Chondrocyte (in vitro differentiated cells): ENCODE data around the gene IDS. TPM values are rescaled to one million over a fixed set of nuclear protein-coding genes. Genes with fewer than 3 reads are reported as not detected.
"Not testable (repeated sequence)": the region's sequence is repeated elsewhere in the genome, so short reads cannot be mapped to it uniquely, and the experiment has no call there.

Experiments used
- DNase-seq: peaks from one replicate; pipeline ENCODE4 v3.0.0; 2021; ENCODE audit warnings: mixed read lengths, low spot score
- H3K27ac Mint-ChIP-seq: one replicate; pipeline ENCODE4 v1.8.0; 2021; ENCODE audit warnings: mild to moderate bottlenecking, moderate library complexity, mixed read lengths; ENCODE audit not compliant: unreplicated experiment
- H3K27me3 Mint-ChIP-seq: 2 replicates; pipeline ENCODE4 v1.8.0; 2021; ENCODE audit warnings: low read depth, mixed read lengths
- H3K36me3 Mint-ChIP-seq: 2 replicates; pipeline ENCODE4 v1.8.0; 2021; ENCODE audit warnings: low read depth, mixed read lengths
- H3K4me1 Mint-ChIP-seq: 2 replicates; pipeline ENCODE4 v1.8.0; 2021; ENCODE audit warnings: low read depth, mild to moderate bottlenecking, mixed read lengths
- H3K4me3 Mint-ChIP-seq: one replicate; pipeline ENCODE4 v1.8.0; 2021; ENCODE audit warnings: mild to moderate bottlenecking, moderate library complexity, mixed read lengths; ENCODE audit not compliant: unreplicated experiment
- H3K9me3 Mint-ChIP-seq: 2 replicates; pipeline ENCODE4 v1.8.0; 2021; ENCODE audit warnings: low read depth, mixed read lengths
- total RNA-seq: library from RNA; stranded (reverse); gene quantifications from 3 replicates; pipeline ENCODE4 v1.2.1, GENCODE V29; 2021
- TF ChIP-seq, protein P1 (sequence below): fragments of 200-600 bp; sonication (generic); IDR thresholded peaks from 2 replicates; pipeline ENCODE4 v1.5.0; 2021; ENCODE audit warnings: antibody characterized with exemption, mild to moderate bottlenecking, moderate library complexity

The IDS gene
- total RNA-seq, 1 donor from 2014 or later, result 94.1 TPM

- Mint-ChIP-seq H3K9me3 (no peaks in the 10 kb centered on the region), H3K4me1 (peaks cover 4% of the 10 kb centered on the region), H3K36me3 (no peaks in the 10 kb centered on the region), H3K27me3 (no peaks in the 10 kb centered on the region), H3K27ac (peak overlapping the region; percentile 92), H3K4me3 (peak overlapping the region; percentile 87)
- TF ChIP-seq, protein P1, sequence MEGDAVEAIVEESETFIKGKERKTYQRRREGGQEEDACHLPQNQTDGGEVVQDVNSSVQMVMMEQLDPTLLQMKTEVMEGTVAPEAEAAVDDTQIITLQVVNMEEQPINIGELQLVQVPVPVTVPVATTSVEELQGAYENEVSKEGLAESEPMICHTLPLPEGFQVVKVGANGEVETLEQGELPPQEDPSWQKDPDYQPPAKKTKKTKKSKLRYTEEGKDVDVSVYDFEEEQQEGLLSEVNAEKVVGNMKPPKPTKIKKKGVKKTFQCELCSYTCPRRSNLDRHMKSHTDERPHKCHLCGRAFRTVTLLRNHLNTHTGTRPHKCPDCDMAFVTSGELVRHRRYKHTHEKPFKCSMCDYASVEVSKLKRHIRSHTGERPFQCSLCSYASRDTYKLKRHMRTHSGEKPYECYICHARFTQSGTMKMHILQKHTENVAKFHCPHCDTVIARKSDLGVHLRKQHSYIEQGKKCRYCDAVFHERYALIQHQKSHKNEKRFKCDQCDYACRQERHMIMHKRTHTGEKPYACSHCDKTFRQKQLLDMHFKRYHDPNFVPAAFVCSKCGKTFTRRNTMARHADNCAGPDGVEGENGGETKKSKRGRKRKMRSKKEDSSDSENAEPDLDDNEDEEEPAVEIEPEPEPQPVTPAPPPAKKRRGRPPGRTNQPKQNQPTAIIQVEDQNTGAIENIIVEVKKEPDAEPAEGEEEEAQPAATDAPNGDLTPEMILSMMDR, result no peak
- DNase-seq, result peak; percentile 97
These were observed 34.4 kb upstream of the IDS start for GRCh38 chrX:149539283-149540130.

DNA sequence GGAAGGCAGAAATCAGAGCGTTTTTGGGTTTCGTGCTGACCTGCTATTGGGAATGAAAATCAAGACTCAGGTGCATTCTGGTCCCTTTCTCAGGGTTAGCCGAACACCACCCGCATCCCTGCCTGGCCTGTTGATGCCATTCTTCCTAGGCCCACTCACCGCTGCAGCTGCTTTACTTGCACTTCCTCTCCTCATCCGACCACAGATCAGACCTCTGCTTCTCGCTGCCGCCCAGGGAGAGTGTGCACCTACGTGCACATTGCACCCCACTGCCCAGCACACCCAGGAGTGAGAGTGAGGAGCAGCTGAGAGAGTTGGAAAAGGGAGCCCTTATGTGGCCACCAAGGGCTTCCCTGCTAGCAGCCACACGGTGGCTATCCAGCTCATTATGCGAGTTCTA is 32.4 kb upstream of the IDS start:
- H3K27ac Mint-ChIP-seq, H3K9me3 Mint-ChIP-seq, H3K36me3 Mint-ChIP-seq, H3K4me3 Mint-ChIP-seq, H3K4me1 Mint-ChIP-seq, H3K27me3 Mint-ChIP-seq: not testable (repeated sequence)
- peak; percentile 28 for DNase-seq

- not testable (repeated sequence) for H3K27ac Mint-ChIP-seq, H3K4me3 Mint-ChIP-seq, H3K4me1 Mint-ChIP-seq, H3K36me3 Mint-ChIP-seq, H3K27me3 Mint-ChIP-seq, DNase-seq, H3K9me3 Mint-ChIP-seq
These were observed 30.0 kb upstream of the IDS start for GRCh38 chrX:149534926-149535602.

DNA sequence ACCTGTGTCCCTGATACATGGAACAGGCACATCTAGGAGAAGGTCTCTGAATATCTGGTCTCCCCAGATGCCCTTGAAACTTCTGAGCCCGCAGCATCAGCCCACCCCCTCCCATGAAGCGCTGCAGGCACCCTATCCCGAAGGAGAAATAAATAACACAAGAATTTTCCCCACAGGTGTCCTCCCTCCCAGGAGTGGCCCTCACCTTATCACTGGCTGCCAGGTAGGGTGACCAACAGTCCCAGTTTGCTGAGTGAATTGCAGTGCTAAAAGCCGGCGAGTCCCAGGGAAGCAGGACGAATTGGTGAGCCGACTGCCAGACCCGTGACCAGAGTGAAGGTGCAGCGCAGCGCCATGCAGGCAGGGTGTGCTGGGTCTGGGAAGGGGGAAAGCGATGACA is 28.9 kb upstream of the IDS start:
- DNase-seq, H3K4me3 Mint-ChIP-seq: not testable (repeated sequence)

DNA sequence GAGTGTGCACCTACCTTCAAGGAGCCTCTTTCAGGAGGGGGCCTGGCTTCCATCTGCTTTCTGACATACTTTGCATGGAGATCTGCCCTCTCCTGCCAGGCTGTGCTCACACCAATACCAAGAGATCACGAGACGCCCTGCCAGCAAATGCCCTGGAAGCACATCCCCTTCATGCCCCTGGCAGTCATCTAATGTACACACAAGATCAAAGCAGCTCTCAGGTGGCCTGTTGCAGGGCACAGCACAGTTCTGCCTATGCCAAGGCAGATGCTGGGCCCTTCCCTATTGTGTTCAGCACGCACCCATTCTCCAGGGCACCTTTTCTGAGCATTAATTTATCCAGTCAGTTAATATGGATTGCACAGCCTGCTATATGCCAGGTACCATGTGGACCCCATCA is 27.8 kb upstream of the IDS start:
- H3K9me3 Mint-ChIP-seq, H3K27me3 Mint-ChIP-seq, DNase-seq, H3K36me3 Mint-ChIP-seq, H3K4me3 Mint-ChIP-seq, H3K27ac Mint-ChIP-seq, H3K4me1 Mint-ChIP-seq: not testable (repeated sequence)

More for the DNA sequence above, 28.9 kb upstream of the IDS start:
- not testable (repeated sequence) for H3K27me3 Mint-ChIP-seq, H3K4me1 Mint-ChIP-seq, H3K27ac Mint-ChIP-seq, H3K36me3 Mint-ChIP-seq, H3K9me3 Mint-ChIP-seq

DNA sequence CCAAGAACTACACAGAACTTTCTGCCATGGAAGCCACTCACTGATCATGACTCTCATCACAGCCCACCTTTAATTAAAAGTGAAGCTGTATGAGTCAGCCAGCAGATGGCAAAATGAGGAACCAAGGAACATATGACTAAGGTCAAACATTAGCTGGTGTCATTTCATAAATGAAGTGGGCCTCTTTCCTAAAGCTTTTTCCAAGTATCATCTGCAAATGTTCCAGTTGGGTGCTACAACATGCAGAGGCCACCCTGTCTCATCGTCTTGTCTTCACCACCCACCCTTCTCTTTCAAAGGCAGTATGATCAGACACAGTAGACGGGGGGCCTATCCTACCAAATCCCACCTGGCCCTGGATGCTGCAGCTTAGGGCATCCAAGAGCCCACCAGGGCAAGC is 26.5 kb upstream of the IDS start:
- Mint-ChIP-seq H3K4me1 (no peaks in the 10 kb centered on the region), H3K27ac (no peak overlapping the region), H3K4me3 (no peak overlapping the region), H3K9me3 (no peaks in the 10 kb centered on the region), H3K36me3 (peaks cover 5% of the 10 kb centered on the region), H3K27me3 (no peaks in the 10 kb centered on the region)
- no peak for DNase-seq
- TF ChIP-seq, protein P1, result no peak

- H3K27me3 Mint-ChIP-seq, result no peaks in the 10 kb centered on the region
- H3K9me3 Mint-ChIP-seq, result no peaks in the 10 kb centered on the region
- no peaks in the 10 kb centered on the region for H3K4me1 Mint-ChIP-seq
- no peak overlapping the region for H3K4me3 Mint-ChIP-seq
- DNase-seq, result no peak
- no peak overlapping the region for H3K27ac Mint-ChIP-seq
- peaks cover 2% of the 10 kb centered on the region for H3K36me3 Mint-ChIP-seq
- TF ChIP-seq, protein P1, result no peak
These were observed 23.3 kb upstream of the IDS start for GRCh38 chrX:149528381-149528780.
